T1000 (cell line): ENCODE data around the gene TH.

ENCODE experiments used
- DNase-seq: peaks from one replicate; lab custom pipeline; 2025; ENCODE audit warnings: mixed read lengths; lab: John Stamatoyannopoulos, UW

TH gene

DNA sequence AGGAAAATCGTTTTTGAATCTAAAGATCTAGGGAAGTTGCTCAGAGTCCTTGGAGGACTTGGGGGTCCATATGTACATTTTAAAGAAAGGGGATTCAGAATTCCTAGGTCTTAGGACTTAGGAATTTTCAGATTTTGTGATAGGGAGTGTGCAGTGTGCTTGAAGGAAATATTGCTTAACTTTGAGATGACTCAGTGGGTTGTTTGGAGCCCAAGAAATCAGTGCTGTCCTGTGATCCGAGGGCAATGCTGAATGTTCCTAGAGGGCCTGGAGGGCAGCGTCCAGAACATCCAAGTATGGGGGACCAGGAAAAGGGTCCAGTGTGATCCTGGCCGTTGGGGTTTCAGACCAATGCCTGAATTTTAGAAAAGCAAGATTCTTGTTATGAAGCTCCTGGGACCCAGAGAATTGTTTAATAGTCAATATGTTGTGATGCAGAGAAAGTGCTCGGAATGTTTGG is 29.3 kb downstream of the TH start:
- no peak for DNase-seq

GRCh38 chr11:2140411-2141400 is 30.9 kb downstream of the TH start:
- no peak for DNase-seq

DNA sequence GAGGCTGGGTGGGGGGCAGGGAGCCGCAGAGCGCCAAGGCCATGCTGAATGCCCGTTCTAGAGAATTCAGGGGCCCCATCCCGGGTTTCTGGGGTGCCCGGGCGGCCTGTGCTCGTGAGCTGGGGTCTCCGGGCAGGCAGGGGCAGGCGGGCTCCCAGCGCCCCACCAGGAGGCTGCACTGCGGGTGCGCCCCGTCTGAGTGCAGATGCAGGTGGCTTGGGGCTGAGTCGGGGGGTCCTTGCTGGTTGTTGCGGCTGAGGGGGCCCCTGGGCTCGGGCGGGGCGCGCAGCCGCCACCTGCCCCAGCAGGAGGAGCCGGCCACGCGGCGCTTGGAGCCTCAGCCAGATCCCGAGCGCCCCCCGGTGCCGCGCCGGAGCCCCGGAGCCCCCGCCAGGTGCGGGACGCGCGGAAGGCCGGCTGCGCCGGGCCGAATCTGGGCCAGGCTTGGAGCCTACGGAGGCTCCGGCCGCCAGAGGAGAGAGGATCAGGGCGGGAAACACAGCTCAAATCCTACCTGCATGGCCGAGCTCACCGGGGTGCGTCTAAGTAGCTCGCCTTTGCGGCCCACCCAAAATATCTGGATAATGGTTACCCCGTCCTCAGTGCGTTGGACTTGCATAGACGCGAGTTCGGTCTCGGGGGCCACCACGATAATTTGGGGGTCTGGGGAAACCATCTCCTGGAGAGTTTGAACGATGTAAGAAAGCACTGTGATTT is 31.8 kb downstream of the TH start:
- no peak for DNase-seq

GRCh38 chr11:2139123-2139521 is 32.5 kb downstream of the TH start, which contains the start of gene IGF2:
Gene IGF2 (minus strand): TSS chr11:2139389. CDS start chr11:2135523, 3,866 bp downstream.
- no peak for DNase-seq

GRCh38 chr11:2138431-2139122 is 33.0 kb downstream of the TH start:
- DNase-seq, result no peak

DNA sequence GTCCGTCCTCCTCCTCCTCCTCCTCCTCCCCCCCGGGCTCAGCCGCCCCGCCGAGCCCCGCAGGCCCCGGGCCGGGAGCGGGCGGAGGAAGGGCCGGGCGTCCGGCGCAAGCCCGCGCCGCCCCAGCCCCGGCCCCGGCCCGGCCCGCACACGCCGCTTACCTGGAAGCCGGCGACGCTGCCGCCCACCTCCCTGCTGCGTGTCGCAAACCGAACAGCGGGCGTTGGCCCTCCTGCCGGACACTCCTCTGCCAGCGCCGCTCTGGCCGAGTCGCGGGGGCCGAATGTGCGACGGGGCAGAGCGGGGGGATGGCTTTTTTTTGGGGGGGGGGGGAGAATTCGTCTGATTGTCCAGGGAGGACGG is 33.6 kb downstream of the TH start:
- DNase-seq, result no peak

GRCh38 chr11:2137202-2138067 is 34.2 kb downstream of the TH start:
- DNase-seq, result no peak

- no peak for DNase-seq
Observed at GRCh38 chr11:2136952-2137201, 34.7 kb downstream of the TH start.

DNA sequence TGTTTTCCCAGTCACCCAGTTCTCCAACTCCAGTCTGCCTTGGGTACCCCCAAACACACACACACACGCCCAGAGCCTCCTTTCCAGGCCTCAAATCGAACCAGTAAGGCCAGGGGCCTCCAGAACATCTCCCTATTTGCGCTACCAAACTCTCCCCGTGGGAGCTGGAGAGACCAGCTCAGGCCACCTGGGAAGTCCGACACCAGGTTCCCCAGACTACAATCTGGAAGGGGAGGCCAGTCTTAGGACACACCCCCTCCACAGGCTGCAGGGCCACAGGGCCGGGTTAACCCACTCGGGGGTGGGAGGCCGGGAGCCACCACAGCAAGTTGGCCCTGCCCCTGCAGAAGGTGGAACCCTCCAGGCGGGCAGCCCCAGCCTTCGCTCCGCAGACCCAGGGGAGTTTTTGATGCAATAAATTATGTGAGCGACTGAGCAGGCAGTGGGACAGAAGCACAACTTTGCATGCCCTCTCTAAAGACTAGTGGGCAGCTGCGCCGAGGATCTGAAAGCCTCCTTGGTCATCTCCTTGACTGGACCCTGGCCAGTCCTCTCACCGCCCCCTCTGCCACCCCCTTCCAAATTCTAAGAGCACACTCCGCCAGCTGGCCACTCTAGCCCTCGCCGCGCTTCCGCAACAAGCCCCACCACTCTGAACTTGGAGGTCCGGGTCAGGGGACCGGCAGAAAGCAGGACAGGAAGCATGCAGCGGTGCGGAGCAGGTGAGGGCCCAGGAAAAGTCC is 35.2 kb downstream of the TH start:
- DNase-seq, result no peak

- no peak for DNase-seq
Observed at GRCh38 chr11:2135648-2136201, 35.9 kb downstream of the TH start.

- DNase-seq, result no peak
Observed at GRCh38 chr11:2135018-2135569, 36.5 kb downstream of the TH start.

DNA sequence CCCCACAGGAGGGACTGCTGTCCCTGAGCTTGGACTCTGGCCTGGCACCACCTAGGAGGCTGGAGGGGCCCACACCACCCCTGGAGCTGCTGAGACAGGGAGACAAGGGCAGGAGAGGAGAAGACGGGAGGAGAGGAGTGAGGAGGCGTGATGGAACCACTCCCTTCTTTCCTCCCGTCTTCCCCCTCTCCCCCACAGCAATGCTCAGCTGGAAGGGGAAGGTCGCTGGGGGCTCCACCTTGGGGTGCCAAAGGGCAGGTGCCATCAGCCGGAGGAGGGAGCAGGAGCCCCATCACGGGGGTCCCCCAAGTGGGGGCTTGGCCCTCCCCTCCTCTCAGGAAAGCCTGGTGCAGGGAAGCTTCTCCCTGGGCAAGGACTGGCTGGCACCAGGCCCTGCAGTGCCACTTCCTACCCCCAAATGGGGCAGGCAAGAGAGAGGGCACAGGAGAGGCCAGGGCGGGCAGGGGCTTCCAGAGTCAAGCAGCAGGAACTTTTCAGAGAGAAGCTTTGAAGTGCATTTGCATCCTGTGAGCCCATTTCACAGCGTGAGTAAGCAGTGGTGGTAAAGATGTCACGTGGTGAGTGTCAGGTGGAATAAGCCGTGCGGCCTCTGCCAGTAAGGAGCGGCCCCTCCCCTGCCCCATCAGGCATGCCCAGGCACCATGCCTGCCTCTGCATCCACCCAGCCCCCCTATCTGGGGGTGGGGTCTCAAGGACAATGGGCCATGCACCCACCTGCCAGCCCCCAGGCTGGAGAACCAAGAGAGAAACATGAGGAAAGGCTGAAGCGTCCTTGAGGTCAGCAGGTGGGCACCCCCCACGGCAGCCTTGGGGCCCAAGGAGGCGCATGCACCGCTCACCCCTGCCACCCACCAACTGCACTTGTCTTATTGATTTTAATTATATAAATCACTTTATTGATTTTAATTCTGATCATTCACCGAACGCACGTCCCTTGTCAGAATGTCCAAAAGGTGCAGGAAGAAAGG is 37.3 kb downstream of the TH start:
- no peak for DNase-seq

DNA sequence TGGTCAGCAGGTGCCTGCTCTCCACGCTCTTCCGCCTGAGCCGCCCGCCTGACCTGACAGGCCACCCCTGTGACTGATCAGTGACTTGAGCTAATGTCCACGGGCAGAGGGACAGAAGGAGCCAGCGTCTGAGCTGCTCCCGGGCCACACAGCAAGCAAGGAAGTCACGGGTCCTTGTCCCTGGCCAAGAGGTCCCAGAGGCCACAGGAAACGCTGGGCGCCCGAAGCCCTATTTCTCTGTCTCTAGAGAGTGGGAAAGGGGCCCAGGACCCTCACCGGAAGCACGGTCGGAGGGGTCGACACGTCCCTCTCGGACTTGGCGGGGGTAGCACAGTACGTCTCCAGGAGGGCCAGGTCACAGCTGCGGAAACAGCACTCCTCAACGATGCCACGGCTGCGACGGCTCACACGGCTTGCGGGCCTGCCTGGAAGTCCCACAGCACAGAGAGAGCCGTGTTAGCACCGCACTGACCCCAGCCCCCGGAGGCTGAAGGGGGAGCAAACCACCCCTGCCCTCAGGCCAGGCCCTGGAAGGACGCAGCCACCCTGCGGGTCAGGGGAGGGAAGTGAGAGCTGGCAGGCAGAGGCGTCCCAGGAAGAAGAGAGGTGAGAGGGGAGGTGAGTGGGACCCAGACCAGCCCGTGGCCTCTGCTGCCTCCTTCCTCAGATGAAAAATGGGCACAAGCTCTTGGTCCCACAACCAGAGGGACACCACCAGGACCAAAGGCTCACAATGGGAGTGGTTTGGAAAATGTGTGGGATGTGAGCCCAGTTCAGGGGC is 38.2 kb downstream of the TH start:
- DNase-seq, result no peak

DNA sequence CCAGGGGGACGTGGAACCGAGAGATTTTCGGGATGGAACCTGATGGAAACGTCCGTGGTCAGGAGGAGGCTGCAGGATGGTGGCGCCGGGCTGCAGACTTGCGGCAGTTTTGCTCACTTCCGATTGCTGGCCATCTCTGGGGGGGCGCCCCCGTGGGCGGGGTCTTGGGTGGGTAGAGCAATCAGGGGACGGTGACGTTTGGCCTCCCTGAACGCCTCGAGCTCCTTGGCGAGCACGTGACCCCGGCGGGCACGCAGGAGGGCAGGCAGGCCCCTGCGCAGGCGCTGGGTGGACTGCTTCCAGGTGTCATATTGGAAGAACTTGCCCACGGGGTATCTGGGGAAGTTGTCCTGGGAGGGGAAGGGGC is 38.8 kb downstream of the TH start:
- DNase-seq, result no peak

- no peak for DNase-seq
Observed at GRCh38 chr11:2132246-2132645, 39.4 kb downstream of the TH start.

- DNase-seq, result no peak
Observed at GRCh38 chr11:2131371-2132236, 40.0 kb downstream of the TH start.

DNA sequence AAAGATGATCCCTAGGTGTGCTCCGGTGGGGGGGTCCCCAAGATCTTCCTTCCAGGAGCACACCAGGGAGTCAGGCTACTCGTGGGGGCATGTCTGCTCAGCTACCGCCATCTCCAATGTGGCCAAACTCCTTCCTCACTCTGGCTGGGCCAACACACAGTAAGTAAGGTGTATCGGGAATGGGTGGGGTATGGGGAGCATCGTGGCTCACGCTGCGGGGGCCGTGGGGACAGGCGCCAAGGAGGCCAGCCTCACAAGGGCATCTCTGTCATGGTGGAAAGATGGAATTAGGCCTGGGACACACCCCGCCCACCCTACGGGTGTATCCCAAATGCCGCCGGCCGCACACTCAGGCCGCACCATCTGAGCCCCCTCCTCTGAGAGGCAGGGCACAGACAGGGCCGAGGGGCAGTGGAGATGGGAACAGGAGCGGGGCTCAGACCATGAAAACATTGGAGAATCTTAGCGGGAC is 40.7 kb downstream of the TH start:
- no peak for DNase-seq
